HepG2 (cell line): ENCODE results near the gene TMEM8B. TPM values are rescaled to one million over a fixed set of nuclear protein-coding genes. Genes with fewer than 3 reads are reported as not detected.

Experiments used
- HCFC1 ChIP-seq: fragments of 150-350 bp; IDR thresholded peaks from 2 replicates; pipeline ENCODE4 v1.6.1; 2014; ENCODE audit warnings: low read depth, low read length
- JUNB ChIP-seq: sonication (generic); formaldehyde crosslinking; IDR thresholded peaks from 2 replicates; pipeline ENCODE4 v1.8.0; 2022; ENCODE audit warnings: missing genetic modification reagents, mild to moderate bottlenecking, borderline replicate concordance
- PLRG1 ChIP-seq: fragments of 450-650 bp; conservative IDR thresholded peaks from 2 replicates; pipeline ENCODE4 v1.6.1; 2016
- SKI ChIP-seq: fragments of 450-650 bp; IDR thresholded peaks from one replicate; pipeline ENCODE4 v1.6.1; 2018; ENCODE audit warnings: mild to moderate bottlenecking; ENCODE audit not compliant: partially characterized antibody
- polyA plus RNA-seq, 8 experiments: library from polyadenylated mRNA; depleted of rRNA in 3 of 8; stranded (reverse) in 7 of 8; unstranded in 1 of 8; fragments of >200 nt; fragmentation: Illumina TruSeq in 4 of 8; extraction: Trizol in 4 of 8; gene quantifications; 2 replicates each; pipeline versions ENCODE4 v1.2.1 to v1.2.3, GENCODE V29; 2011 to 2016; ENCODE audit warnings: low read depth in 4 of 8, missing spikeins in 1 of 8, mixed read lengths in 1 of 8; ENCODE audit not compliant: insufficient read depth in 1 of 8
- total RNA-seq, 5 experiments: library from RNA; depleted of rRNA; stranded (reverse); fragments of >200 nt; fragmentation: Illumina TruSeq; extraction: Trizol; gene quantifications; 2 replicates each; pipeline ENCODE4 v1.2.3, GENCODE V29; 2016; ENCODE audit warnings: low read depth in 1 of 5
- TF ChIP-seq, protein P1 (sequence below): sonication (generic); formaldehyde crosslinking; IDR thresholded peaks from 2 replicates; pipeline ENCODE4 v1.8.1; 2022; ENCODE audit warnings: mild to moderate bottlenecking, missing genetic modification reagents
- TF ChIP-seq, protein P2 (sequence below): IDR thresholded peaks from 2 replicates; pipeline ENCODE4 v1.6.1; 2016; ENCODE audit warnings: control low read depth
- TF ChIP-seq, protein P3 (sequence below): sonication (generic); formaldehyde crosslinking; IDR thresholded peaks from 2 replicates; pipeline ENCODE4 v1.4.0; 2020; ENCODE audit warnings: missing genetic modification reagents, mild to moderate bottlenecking, borderline replicate concordance
- TF ChIP-seq, protein P4 (sequence below): IDR thresholded peaks from 2 replicates; pipeline ENCODE4 v1.6.1; 2016; ENCODE audit warnings: mild to moderate bottlenecking

The TMEM8B gene
- total and polyA plus RNA-seq, 2 of the 13 experiments (the other 11 are each of a cell fraction or from before 2014, with no cell fraction given) = 2.1 to 2.7 TPM

DNA sequence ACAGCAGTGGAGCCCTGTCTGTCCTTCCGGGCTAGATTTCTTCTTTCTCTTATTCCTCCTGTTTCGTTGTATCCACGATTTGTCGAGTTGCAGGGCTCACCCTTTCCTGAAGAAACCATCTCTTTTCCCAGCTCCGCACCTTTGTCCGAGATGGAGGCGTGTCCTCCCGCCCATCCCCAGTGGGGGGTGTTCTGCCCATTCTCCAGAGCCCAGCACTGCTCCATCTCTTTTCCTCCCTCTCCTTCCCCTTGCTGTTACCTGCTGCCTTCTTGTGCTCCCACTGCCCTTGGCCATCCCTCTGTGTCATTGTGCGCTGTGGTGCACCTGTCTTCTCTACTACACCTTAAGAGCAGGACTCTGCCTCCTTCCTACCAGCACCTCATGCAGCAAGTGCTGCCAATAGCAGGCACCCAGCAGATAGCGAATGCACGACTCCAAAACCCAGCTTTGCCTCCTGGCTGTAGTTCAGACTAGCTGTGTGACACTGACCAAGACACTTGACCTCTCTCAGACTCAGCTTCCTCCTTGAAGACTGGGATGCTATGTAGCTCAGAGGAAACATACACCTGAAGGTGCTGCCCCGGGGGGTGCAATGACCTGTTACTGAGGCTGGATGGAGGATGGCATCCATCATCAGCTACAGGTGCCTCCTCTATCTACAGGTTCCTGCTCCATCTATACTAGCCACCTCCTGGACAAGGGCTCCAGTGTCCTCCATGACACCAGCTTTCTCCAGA lies 32.3 kb downstream of the TMEM8B start (continued):
- TF ChIP-seq, protein P1, sequence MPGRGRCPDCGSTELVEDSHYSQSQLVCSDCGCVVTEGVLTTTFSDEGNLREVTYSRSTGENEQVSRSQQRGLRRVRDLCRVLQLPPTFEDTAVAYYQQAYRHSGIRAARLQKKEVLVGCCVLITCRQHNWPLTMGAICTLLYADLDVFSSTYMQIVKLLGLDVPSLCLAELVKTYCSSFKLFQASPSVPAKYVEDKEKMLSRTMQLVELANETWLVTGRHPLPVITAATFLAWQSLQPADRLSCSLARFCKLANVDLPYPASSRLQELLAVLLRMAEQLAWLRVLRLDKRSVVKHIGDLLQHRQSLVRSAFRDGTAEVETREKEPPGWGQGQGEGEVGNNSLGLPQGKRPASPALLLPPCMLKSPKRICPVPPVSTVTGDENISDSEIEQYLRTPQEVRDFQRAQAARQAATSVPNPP (CRISPR knock-in tag) = no peak
- TF ChIP-seq JUNB (CRISPR knock-in tag) (no peak), SKI (no peak), PLRG1 (no peak), HCFC1 (no peak)
- TF ChIP-seq, protein P2, sequence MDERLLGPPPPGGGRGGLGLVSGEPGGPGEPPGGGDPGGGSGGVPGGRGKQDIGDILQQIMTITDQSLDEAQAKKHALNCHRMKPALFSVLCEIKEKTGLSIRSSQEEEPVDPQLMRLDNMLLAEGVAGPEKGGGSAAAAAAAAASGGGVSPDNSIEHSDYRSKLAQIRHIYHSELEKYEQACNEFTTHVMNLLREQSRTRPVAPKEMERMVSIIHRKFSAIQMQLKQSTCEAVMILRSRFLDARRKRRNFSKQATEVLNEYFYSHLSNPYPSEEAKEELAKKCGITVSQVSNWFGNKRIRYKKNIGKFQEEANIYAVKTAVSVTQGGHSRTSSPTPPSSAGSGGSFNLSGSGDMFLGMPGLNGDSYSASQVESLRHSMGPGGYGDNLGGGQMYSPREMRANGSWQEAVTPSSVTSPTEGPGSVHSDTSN = no peak
- TF ChIP-seq, protein P3, sequence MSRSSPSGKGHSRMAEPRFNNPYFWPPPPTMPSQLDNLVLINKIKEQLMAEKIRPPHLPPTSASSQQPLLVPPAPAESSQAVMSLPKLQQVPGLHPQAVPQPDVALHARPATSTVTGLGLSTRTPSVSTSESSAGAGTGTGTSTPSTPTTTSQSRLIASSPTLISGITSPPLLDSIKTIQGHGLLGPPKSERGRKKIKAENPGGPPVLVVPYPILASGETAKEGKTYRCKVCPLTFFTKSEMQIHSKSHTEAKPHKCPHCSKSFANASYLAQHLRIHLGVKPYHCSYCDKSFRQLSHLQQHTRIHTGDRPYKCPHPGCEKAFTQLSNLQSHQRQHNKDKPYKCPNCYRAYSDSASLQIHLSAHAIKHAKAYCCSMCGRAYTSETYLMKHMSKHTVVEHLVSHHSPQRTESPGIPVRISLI (CRISPR knock-in tag) = no peak
- TF ChIP-seq, protein P4, sequence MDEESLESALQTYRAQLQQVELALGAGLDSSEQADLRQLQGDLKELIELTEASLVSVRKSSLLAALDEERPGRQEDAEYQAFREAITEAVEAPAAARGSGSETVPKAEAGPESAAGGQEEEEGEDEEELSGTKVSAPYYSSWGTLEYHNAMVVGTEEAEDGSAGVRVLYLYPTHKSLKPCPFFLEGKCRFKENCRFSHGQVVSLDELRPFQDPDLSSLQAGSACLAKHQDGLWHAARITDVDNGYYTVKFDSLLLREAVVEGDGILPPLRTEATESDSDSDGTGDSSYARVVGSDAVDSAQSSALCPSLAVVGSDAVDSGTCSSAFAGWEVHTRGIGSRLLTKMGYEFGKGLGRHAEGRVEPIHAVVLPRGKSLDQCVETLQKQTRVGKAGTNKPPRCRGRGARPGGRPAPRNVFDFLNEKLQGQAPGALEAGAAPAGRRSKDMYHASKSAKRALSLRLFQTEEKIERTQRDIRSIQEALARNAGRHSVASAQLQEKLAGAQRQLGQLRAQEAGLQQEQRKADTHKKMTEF = no peak
